ENCODE results near the gene DNMT3A. TPM values are rescaled to one million over a fixed set of nuclear protein-coding genes. Genes with fewer than 3 reads are reported as not detected.

Gene DNMT3A
- total and polyA plus RNA-seq, 2 donors (not counting 3 experiments of a cell fraction or from before 2014, with no cell fraction given), result 23.3 to 71.7 TPM

DNA sequence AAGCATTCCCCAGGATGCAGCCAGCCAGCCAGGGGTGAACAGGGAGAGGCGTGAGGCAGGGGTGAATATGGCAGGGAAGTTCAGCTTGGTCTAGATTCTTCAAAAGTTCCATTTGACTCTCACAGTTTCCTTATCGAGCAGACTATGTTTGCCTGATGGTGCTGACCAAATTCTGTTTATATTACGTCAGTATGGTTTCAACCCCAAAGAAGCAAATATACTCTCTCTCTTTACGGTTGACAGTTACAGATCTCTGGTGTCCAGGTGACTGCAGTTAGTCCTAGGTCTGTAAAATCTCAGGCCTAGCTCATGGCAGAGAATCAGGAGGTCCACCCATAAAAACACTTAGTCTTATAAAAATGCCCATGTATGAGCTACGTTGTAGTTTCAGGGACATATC, 38.3 kb upstream of the DNMT3A start:
- no peaks in the 10 kb centered on the region for H3K79me2 ChIP-seq (ENCODE audit: control insufficient read depth, insufficient read depth, low read length)
- POLR2A ChIA-PET, result no interaction called here
- peaks cover 11% of the 10 kb centered on the region for H3K4me1 ChIP-seq (ENCODE audit: control insufficient read depth, extremely low read depth, insufficient read depth, low read length)
- H3K9ac ChIP-seq (replicated peaks; ENCODE audit: extremely low read depth, insufficient read depth, low read length), result no peak overlapping the region
- TF ChIP-seq EZH2 (IDR thresholded peaks at IDR 0.05; ENCODE audit: borderline replicate concordance, low read depth, low read length, severe bottlenecking), result no peak
- no peak for TF ChIP-seq MYC (IDR thresholded peaks at IDR 0.05; ENCODE audit: low read depth, low read length)
- TF ChIP-seq, protein P1, sequence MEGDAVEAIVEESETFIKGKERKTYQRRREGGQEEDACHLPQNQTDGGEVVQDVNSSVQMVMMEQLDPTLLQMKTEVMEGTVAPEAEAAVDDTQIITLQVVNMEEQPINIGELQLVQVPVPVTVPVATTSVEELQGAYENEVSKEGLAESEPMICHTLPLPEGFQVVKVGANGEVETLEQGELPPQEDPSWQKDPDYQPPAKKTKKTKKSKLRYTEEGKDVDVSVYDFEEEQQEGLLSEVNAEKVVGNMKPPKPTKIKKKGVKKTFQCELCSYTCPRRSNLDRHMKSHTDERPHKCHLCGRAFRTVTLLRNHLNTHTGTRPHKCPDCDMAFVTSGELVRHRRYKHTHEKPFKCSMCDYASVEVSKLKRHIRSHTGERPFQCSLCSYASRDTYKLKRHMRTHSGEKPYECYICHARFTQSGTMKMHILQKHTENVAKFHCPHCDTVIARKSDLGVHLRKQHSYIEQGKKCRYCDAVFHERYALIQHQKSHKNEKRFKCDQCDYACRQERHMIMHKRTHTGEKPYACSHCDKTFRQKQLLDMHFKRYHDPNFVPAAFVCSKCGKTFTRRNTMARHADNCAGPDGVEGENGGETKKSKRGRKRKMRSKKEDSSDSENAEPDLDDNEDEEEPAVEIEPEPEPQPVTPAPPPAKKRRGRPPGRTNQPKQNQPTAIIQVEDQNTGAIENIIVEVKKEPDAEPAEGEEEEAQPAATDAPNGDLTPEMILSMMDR (IDR thresholded peaks at IDR 0.05; ENCODE audit: extremely low read depth in 1 of 2, insufficient read depth in 1 of 2, low read depth in 1 of 2, low read length in 2 of 2), result no peak
- no peak for TF ChIP-seq FOS (IDR thresholded peaks at IDR 0.05; ENCODE audit: borderline replicate concordance, insufficient read depth, low read length)
- TF ChIP-seq JUN (IDR thresholded peaks at IDR 0.05; ENCODE audit: borderline replicate concordance, insufficient read depth, insufficient read length, low read depth), result no peak
- TF ChIP-seq POLR2AphosphoS5 (IDR thresholded peaks at IDR 0.05; ENCODE audit: insufficient read depth, low read depth, low read length), result no peak
- TF ChIP-seq, protein P2, sequence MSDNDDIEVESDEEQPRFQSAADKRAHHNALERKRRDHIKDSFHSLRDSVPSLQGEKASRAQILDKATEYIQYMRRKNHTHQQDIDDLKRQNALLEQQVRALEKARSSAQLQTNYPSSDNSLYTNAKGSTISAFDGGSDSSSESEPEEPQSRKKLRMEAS (IDR thresholded peaks at IDR 0.05; ENCODE audit: insufficient read depth, insufficient read length), result no peak
- TF ChIP-seq POLR2A (IDR thresholded peaks at IDR 0.05; ENCODE audit: low read depth, low read length), result no peak
- no peak for TF ChIP-seq GATA2 (IDR thresholded peaks at IDR 0.05; ENCODE audit: insufficient read depth, insufficient read length, low read depth, low read length)
- CTCF ChIA-PET, result interaction anchor here (0.9 to 6.6 kb wide), 3 partner anchors 18 to 51 kb away, joined by 3 to 43 read pairs (median 4); no protein-coding TSS in a partner anchor
- no peak overlapping the region for H3K4me2 ChIP-seq (ENCODE audit: insufficient read depth, low read length)
- no peak for DNase-seq (ENCODE audit: low read depth, low spot score)
- H3K9me1 ChIP-seq (replicated peaks; ENCODE audit: control insufficient read depth, extremely low read depth, insufficient read depth, low read length), result no peaks in the 10 kb centered on the region
- no peak overlapping the region for H3K27ac ChIP-seq (ENCODE audit: insufficient read depth, low read depth, low read length)
- no peak overlapping the region for H2AFZ ChIP-seq (ENCODE audit: low read depth, low read length)
- no peaks in the 10 kb centered on the region for H3K36me3 ChIP-seq (ENCODE audit: control insufficient read depth in 2 of 2, extremely low read depth in 1 of 2, insufficient read depth in 2 of 2, low read length in 2 of 2)
- H3K27me3 ChIP-seq (ENCODE audit: control insufficient read depth in 2 of 2, insufficient read depth in 2 of 2, low read length in 2 of 2), result no peaks in the 10 kb centered on the region
- no peak overlapping the region for H3K4me3 ChIP-seq (replicated peaks in 1 of 3; ENCODE audit: insufficient read depth in 1 of 3, low read depth in 1 of 3, low read length in 3 of 3)
- H4K20me1 ChIP-seq (replicated peaks; ENCODE audit: control insufficient read depth, extremely low read depth, insufficient read depth, low read length), result no peaks in the 10 kb centered on the region
- no TSS peak for BruUV-seq (replicated peaks)
- H3K9me3 ChIP-seq (replicated peaks; ENCODE audit: control insufficient read depth, insufficient read depth, low read length), result no peaks in the 10 kb centered on the region
- FAIRE-seq, result no peak
- dilution Hi-C loops (cut with MboI; ENCODE audit: extremely low pct_ligation_motif_present, low sequenced_read_pairs), result no loop called here
- intact Hi-C loops (cut with micrococcal nuclease), result no loop called here
